NCI-H345 (cell line): Measurements from ENCODE around the gene HPS1.
"Not testable (repeated sequence)": the region's sequence is repeated elsewhere in the genome, so short reads cannot be mapped to it uniquely, and the experiment has no call there.

Experiments
- DNase-seq: peaks from one replicate; lab custom pipeline; 2025; lab: John Stamatoyannopoulos, UW

Gene HPS1

DNA sequence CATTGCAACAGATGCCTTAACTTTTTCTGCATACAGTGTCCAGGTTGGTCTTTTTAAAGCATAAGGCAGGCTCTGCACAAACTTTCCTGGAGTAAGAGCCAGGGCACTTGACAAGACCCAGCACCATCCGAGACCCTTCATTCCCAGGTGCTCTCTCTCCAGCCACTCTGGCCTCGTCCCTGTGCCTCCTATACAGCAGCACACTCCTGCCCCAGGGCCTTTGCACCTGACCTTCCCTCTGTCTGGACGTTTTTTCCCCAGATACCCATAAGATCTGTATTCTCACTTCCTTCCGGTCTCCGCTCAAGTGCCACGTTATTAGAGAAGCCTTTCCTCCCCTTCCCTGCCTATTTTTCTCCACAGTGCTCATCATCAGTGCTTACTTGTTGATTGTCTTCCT lies 57.3 kb downstream of the HPS1 start:
- no peak for DNase-seq

DNA sequence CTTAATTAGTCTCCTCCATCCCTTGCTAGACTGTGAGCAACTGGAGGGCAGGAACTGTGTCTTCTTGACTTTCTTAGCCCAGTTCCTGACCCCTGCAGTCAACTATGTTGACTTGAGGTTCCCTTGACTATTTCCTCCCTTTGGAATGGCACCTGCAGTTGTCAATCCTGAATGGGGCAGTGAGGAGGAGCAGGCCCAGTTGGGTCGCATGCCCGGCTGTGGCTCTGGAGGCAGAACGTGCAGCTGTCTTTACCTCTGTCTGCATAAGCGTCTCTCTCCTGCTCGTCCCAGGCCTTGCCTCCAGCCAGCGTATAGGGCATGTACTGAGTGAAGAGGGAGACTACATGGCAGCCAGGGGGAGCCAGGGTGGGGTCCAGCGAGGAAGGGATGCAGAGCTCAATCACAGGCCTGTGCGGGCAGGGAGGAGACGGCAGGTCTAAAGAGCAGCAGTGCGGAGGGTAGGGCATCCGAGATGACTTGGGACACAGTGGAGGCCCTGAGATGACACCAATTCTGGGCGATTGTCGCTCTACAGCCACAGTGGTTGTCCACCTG lies 58.6 kb downstream of the HPS1 start:
- no peak for DNase-seq

DNA sequence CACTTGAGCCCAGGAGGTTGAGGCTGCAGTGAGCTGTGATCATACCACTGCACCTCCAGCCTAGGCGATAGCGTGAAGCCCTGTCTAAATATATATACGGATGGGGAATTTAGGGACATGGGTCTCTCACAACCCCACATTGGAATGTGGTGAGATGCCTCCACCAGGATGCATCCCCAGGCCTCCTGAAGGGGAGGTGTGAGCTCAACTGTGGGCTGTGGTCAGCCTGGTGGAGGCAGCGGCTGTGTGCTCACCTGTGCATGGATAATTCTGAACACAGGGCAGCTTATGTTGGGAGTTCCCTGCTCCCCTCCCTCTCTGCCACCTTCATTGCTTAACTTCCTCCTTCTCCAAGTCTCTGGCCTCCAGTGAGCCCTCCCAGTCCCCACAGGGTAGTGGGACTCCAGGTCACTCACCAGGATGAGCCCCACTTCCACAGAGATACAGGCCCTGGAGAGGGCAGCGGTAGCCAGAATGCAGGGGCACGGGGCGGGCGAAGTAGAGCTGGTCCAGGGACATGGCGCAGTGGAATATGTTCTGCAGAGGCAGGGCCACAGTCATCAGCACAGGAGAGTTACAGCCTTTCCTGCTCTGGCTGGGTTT lies 62.1 kb downstream of the HPS1 start:
- DNase-seq, result no peak

- DNase-seq, result no peak
Measured at GRCh38 chr10:98383869-98384268, 62.9 kb downstream of the HPS1 start.

DNA sequence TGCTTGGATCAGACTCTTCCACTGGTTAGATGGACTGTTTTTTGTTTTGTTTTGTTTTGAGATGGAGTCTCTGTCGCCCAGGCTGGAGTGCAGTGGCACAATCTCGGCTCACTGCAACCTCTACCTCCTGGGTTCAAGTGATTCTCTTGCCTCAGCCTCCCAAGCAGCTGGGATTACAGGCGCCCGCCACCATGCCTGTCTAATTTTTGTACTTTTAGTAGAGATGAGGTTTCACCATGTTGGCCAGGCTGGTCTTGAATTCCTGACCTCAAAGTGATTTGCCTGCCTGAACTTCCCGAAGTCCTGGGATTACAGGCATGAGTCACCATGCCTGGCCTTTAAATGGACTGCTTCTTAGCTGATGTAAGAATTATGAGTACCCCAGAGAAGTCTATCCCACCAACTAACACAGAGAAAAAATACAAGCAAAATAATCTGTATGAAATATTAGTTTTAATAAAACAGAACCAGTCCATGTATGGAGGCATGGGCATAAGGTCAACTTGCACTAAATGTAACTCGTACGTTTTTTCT lies 63.5 kb downstream of the HPS1 start:
- not testable (repeated sequence) for DNase-seq

DNA sequence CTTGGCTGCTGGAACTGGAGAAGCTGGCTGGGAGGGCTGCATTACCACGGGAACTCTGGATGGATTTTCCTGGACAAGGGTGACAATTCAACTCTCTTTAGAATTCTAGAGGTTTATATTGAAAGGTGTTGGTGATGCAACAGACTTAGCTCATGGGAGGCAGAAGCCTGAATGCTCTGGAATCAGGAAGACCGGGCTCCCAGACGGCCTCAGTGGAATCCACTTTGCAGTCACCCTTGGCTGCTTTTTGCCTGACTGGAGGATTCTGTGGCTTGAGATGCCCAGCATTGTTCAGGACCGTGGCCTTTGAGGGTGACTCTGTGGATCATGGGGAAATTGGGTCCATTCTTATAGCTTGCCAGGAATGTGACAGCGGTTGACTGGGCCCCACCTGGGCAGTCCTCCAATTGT lies 64.0 kb downstream of the HPS1 start:
- DNase-seq, result no peak

DNA sequence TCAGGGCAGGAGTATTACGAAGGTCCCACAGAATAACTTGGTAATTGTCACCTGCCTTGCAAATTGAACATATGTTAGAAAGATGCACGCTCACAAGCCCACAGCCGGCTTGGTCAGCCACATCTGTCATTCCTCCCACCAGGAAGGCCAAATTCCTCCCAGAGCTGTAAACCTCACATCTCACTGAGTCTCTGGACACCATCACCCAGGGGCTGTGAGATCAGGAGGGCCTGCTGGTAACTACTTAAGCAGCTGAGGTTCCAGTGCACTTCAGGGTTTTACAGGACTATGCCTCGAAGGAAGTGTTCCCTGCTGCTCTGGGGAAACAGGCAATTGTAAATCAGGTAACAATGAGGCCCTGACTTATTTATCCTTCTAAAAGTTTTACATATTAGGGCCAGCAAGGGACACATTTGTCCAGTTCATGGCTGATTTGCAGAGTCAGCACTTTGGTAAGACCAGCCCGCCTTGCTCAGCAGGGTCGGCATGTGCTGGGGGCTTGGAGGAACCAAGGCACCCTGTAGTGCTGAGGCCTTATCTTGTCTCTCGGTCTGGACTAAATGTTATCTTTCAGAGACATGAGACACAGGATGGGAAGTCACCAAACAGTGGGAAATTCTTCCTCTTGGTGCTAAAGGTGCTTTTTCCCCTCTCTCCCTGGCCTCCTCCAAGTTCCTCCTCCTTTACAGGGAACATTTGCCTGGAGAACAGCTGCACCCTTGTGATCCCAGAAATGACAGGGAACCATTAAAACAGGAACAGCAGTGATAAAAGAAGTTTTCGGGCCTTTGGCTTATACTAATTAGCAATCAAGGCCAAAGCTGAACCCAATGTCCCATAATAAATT lies 66.0 kb downstream of the HPS1 start:
- DNase-seq, result no peak

- no peak for DNase-seq
Measured at GRCh38 chr10:98378722-98379121, 68.0 kb downstream of the HPS1 start.

- no peak for DNase-seq
Measured at GRCh38 chr10:98377536-98377935, 69.2 kb downstream of the HPS1 start.

DNA sequence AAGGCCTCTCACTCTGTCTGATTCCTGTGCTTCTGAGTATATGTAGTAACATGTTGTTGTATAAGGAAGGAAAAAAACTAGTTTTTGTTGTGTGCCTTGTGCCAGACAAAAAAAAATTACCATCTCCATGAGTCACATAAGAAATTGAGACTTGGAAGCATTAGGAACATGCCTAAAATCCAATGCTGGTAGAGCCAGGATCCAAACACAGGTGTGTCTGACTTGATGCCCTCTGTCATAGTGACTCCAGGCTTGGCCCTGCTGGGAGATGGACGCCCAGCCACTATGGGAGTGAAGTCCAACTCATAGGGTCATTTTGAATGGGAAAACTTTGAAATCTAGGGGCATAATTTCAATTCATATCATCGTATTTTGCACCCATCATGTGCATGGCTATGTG lies 69.7 kb downstream of the HPS1 start:
- DNase-seq, result no peak

DNA sequence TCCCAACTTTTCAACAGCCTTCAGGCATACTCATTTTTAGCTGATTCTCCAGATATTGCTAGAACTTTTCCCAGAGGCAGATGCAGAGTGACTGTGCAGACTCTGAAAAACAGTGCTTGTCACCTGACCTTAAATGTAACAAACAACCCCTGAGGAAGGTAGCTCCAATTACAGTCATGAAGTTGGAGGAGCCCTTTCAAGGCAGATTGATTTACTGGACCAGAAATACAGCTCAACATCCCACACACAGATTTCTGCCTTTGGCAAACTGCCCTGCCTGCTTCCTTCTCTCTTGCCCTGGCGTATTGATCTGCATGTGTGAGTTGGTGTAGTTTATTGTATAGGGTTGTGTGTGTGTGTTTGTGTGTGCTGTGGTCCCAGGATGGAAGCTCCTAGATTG lies 70.2 kb downstream of the HPS1 start:
- peak; percentile 60 for DNase-seq

DNA sequence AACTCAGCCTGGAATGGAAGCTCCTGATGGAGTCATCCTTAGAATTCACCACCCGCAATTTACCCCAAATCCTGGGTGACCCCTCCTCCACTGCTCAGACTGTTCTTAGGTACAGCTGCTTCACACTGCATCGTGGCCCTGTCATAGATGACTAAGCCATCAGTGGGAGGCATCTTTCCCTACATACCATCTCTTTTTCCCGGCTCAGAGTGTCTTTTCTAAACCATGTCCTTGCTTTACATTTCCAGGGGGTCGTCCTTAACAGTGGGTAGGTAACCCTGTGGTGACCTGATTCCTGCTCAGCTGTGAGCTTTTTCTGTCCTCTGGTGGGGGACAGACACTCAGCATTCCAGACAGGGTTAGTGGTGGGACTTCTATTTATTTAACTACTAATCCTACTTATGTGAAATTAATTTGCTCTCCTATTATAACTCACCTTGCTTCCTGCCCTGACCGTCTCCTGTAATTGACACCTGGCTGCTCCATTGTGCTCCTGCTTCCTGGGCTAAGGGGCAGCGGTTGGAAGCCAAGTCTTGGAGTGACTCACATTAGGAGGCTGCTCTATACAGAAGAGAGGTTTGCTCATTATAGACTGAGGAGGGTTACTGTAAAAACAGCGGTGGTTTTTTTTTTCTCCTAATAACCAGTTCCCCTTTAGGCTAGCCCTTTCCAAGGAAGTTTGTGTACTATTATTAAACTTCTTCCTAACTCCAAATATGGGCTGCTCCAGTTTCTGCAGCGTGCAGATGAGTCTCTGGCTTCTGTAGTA lies 72.3 kb downstream of the HPS1 start:
- DNase-seq, result no peak

GRCh38 chr10:98373260-98374040 lies 73.3 kb downstream of the HPS1 start:
- DNase-seq, result no peak

- peak; percentile 8 for DNase-seq
Measured at GRCh38 chr10:98370831-98371820, 75.6 kb downstream of the HPS1 start.

DNA sequence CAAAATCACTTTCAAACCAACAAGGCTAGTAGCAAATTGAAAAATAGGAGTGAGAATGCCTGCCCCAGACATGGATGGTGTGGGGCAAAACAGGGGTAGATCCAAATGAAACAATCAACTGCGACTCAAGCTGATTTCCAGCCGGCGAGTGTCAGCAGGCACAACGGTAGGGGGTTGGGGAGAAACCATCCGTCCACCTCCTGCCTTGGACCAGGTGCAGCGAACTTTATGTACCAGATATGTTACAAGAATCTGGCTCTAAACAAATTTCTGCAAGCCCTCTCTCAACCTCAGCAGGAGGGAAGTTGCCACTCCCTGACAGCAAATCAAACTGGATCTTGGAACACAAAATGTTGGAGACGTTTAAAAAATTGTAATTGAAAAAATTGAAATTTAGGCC lies 76.9 kb downstream of the HPS1 start:
- DNase-seq, result no peak

GRCh38 chr10:98368644-98369043 lies 78.1 kb downstream of the HPS1 start:
- no peak for DNase-seq

- DNase-seq, result no peak
Measured at GRCh38 chr10:98367604-98368451, 78.9 kb downstream of the HPS1 start.
